ENCODE results near the gene RNF223.

DNA sequence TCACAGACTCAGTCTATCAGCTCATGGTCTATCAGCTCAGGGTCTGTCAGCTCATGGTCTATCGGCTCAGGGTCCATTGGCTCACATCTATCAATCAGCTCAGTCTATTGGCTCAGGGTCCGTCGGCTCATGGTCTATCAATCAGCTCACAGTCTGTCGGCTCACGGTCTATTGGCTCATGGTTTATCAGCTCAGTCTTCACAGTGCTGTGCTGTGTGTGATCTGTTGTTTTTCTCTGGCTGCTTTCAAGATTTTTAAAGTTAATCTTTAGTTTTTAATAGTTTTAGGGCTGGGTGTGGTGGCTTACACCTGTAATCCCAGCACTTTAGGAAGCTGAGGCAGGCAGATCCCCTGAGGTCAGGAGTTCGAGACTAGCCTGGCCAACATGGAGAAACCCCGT, 27.4 kb upstream of the RNF223 start:
- TF ChIP-seq EZH2 (IDR thresholded peaks at IDR 0.05; ENCODE audit: insufficient read depth, poor library complexity, severe bottlenecking) (no peak), EZH2phosphoT487 (IDR thresholded peaks at IDR 0.05; ENCODE audit: insufficient read depth, low read depth) (no peak)
